ENCODE measurements around the gene KNOP1. TPM values are rescaled to one million over a fixed set of nuclear protein-coding genes. Genes with fewer than 3 reads are reported as not detected.

The KNOP1 gene
- total RNA-seq, 1 donor from 2014 or later: 77.9 TPM

- H3K4me3 Mint-ChIP-seq: no peak overlapping the region
- no peak overlapping the region for H3K27ac Mint-ChIP-seq (ENCODE audit: unreplicated experiment)
- H3K9me3 Mint-ChIP-seq: no peaks in the 10 kb centered on the region
Observed at GRCh38 chr16:19760356-19761060, 42.5 kb upstream of the KNOP1 start.

GRCh38 chr16:19757762-19758595 is 40.0 kb upstream of the KNOP1 start:
- Mint-ChIP-seq H3K9me3 (no peaks in the 10 kb centered on the region), H3K36me3 (ENCODE audit: low read depth) (no peaks in the 10 kb centered on the region), H3K27me3 (ENCODE audit: low read depth) (peaks cover 52% of the 10 kb centered on the region), H3K27ac (ENCODE audit: unreplicated experiment) (peak overlapping the region; percentile 4), H3K4me3 (peak overlapping the region; percentile 0), H3K4me1 (peaks cover 11% of the 10 kb centered on the region)
- DNase-seq (ENCODE audit: low read depth, low spot score): no peak
- no peak for TF ChIP-seq CTCF (conservative IDR thresholded peaks at IDR 0.05)

More at GRCh38 chr16:19760356-19761060, 42.5 kb upstream of the KNOP1 start:
- no peaks in the 10 kb centered on the region for H3K36me3 Mint-ChIP-seq (ENCODE audit: low read depth)
- no peak for DNase-seq (ENCODE audit: low read depth, low spot score)
- peaks cover 18% of the 10 kb centered on the region for H3K4me1 Mint-ChIP-seq
- peaks cover 45% of the 10 kb centered on the region for H3K27me3 Mint-ChIP-seq (ENCODE audit: low read depth)
- TF ChIP-seq CTCF (conservative IDR thresholded peaks at IDR 0.05): no peak

- no peaks in the 10 kb centered on the region for H3K36me3 Mint-ChIP-seq (ENCODE audit: low read depth)
- H3K27me3 Mint-ChIP-seq (ENCODE audit: low read depth): peaks cover 43% of the 10 kb centered on the region
- H3K4me3 Mint-ChIP-seq: peak overlapping the region; percentile 10
- no peaks in the 10 kb centered on the region for H3K9me3 Mint-ChIP-seq
- TF ChIP-seq CTCF (conservative IDR thresholded peaks at IDR 0.05): no peak
- H3K4me1 Mint-ChIP-seq: peaks cover 14% of the 10 kb centered on the region
- H3K27ac Mint-ChIP-seq (ENCODE audit: unreplicated experiment): no peak overlapping the region
- no peak for DNase-seq (ENCODE audit: low read depth, low spot score)
Observed at GRCh38 chr16:19757026-19757425, 39.0 kb upstream of the KNOP1 start.

- H3K9me3 Mint-ChIP-seq: no peaks in the 10 kb centered on the region
- no peak for DNase-seq (ENCODE audit: low read depth, low spot score)
- H3K36me3 Mint-ChIP-seq (ENCODE audit: low read depth): no peaks in the 10 kb centered on the region
- H3K4me3 Mint-ChIP-seq: no peak overlapping the region
- peaks cover 29% of the 10 kb centered on the region for H3K27me3 Mint-ChIP-seq (ENCODE audit: low read depth)
- TF ChIP-seq CTCF (conservative IDR thresholded peaks at IDR 0.05): no peak
- no peak overlapping the region for H3K27ac Mint-ChIP-seq (ENCODE audit: unreplicated experiment)
- H3K4me1 Mint-ChIP-seq: peaks cover 25% of the 10 kb centered on the region
Observed at GRCh38 chr16:19755268-19755667, 37.2 kb upstream of the KNOP1 start.

GRCh38 chr16:19754644-19755036 is 36.6 kb upstream of the KNOP1 start:
- no peak for DNase-seq (ENCODE audit: low read depth, low spot score)
- Mint-ChIP-seq H3K9me3 (no peaks in the 10 kb centered on the region), H3K27me3 (ENCODE audit: low read depth) (peaks cover 26% of the 10 kb centered on the region), H3K36me3 (ENCODE audit: low read depth) (no peaks in the 10 kb centered on the region), H3K4me1 (peaks cover 28% of the 10 kb centered on the region), H3K4me3 (no peak overlapping the region), H3K27ac (ENCODE audit: unreplicated experiment) (peak overlapping the region; percentile 15)
- no peak for TF ChIP-seq CTCF (conservative IDR thresholded peaks at IDR 0.05)

All from neural crest cell (in vitro differentiated cells).